Progenitor cell of endocrine pancreas (in vitro differentiated cells): ENCODE results near the gene BLOC1S6. TPM values are rescaled to one million over a fixed set of nuclear protein-coding genes. Genes with fewer than 3 reads are reported as not detected.

Source experiments
- DNase-seq: peaks from one replicate; pipeline ENCODE4 v3.0.0; 2021; ENCODE audit warnings: low spot score; ENCODE audit not compliant: unreplicated experiment
- H3K27ac Mint-ChIP-seq: 2 replicates; pipeline ENCODE4 v1.8.0; 2021; ENCODE audit warnings: mild to moderate bottlenecking, moderate library complexity, mixed read lengths
- H3K27me3 Mint-ChIP-seq: 2 replicates; pipeline ENCODE4 v1.8.0; 2021; ENCODE audit warnings: mixed read lengths
- H3K36me3 Mint-ChIP-seq: 2 replicates; pipeline ENCODE4 v1.8.0; 2022; ENCODE audit warnings: mixed read lengths; ENCODE audit not compliant: insufficient read depth
- H3K4me1 Mint-ChIP-seq: 2 replicates; pipeline ENCODE4 v1.8.0; 2021; ENCODE audit warnings: low read depth, mixed read lengths
- H3K4me3 Mint-ChIP-seq: 2 replicates; pipeline ENCODE4 v1.8.0; 2021; ENCODE audit warnings: low read depth, mild to moderate bottlenecking, moderate library complexity, mixed read lengths
- H3K9me3 Mint-ChIP-seq: 2 replicates; pipeline ENCODE4 v1.8.0; 2021; ENCODE audit warnings: low read depth, mixed read lengths
- total RNA-seq: library from RNA; stranded (reverse); gene quantifications from 2 replicates; pipeline ENCODE4 v1.2.1, GENCODE V29; 2021
- TF ChIP-seq, protein P1 (sequence below): fragments of 200-600 bp; sonication (generic); IDR thresholded peaks from one replicate; pipeline ENCODE4 v1.5.0; 2021; ENCODE audit warnings: antibody characterized with exemption, mild to moderate bottlenecking; ENCODE audit not compliant: unreplicated experiment

Gene BLOC1S6
- total RNA-seq, 1 donor from 2014 or later = 45.8 TPM

- Mint-ChIP-seq H3K9me3 (no peaks in the 10 kb centered on the region), H3K4me3 (peak overlapping the region; percentile 94), H3K4me1 (peaks cover 9% of the 10 kb centered on the region), H3K27me3 (peaks cover 42% of the 10 kb centered on the region), H3K27ac (peak overlapping the region; percentile 97), H3K36me3 (no peaks in the 10 kb centered on the region)
- TF ChIP-seq, protein P1, sequence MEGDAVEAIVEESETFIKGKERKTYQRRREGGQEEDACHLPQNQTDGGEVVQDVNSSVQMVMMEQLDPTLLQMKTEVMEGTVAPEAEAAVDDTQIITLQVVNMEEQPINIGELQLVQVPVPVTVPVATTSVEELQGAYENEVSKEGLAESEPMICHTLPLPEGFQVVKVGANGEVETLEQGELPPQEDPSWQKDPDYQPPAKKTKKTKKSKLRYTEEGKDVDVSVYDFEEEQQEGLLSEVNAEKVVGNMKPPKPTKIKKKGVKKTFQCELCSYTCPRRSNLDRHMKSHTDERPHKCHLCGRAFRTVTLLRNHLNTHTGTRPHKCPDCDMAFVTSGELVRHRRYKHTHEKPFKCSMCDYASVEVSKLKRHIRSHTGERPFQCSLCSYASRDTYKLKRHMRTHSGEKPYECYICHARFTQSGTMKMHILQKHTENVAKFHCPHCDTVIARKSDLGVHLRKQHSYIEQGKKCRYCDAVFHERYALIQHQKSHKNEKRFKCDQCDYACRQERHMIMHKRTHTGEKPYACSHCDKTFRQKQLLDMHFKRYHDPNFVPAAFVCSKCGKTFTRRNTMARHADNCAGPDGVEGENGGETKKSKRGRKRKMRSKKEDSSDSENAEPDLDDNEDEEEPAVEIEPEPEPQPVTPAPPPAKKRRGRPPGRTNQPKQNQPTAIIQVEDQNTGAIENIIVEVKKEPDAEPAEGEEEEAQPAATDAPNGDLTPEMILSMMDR = peak; percentile 67
- DNase-seq = peak; percentile 64
Observed at GRCh38 chr15:45635191-45635638, 48.0 kb downstream of the BLOC1S6 start.

GRCh38 chr15:45635763-45636292, 48.6 kb downstream of the BLOC1S6 start:
- no peak for DNase-seq
- TF ChIP-seq, protein P1 = no peak
- H3K27me3 Mint-ChIP-seq = peaks cover 36% of the 10 kb centered on the region

DNA sequence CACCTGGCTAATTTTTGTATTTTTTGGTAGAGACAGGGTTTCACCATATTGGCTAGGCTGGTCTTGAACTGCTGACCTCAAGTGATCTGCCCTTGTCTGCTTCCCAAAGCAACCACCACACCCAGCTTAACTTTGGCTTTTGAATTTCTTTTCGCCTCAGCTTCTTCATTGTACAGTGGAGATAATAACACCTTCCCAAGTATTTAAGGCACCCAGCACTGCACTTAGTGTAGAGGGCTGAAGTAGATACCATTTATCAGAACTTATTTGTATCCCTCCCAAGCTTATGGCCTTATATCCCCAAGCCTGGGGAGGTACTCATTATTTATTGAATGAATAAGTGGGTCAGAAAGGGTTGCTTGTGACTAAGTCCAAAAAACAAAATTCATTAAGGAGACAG, 50.0 kb downstream of the BLOC1S6 start:
- peaks cover 25% of the 10 kb centered on the region for H3K27me3 Mint-ChIP-seq
- H3K36me3 Mint-ChIP-seq = no peaks in the 10 kb centered on the region
- H3K4me1 Mint-ChIP-seq = peaks cover 28% of the 10 kb centered on the region
- no peak for DNase-seq
- TF ChIP-seq, protein P1 = no peak
- no peaks in the 10 kb centered on the region for H3K9me3 Mint-ChIP-seq
- H3K4me3 Mint-ChIP-seq = peak overlapping the region; percentile 38
- peak overlapping the region; percentile 17 for H3K27ac Mint-ChIP-seq

More at GRCh38 chr15:45635763-45636292, 48.6 kb downstream of the BLOC1S6 start:
- peak overlapping the region; percentile 94 for H3K4me3 Mint-ChIP-seq
- no peaks in the 10 kb centered on the region for H3K9me3 Mint-ChIP-seq
- H3K27ac Mint-ChIP-seq = peak overlapping the region; percentile 97
- H3K4me1 Mint-ChIP-seq = peaks cover 15% of the 10 kb centered on the region
- H3K36me3 Mint-ChIP-seq = no peaks in the 10 kb centered on the region

DNA sequence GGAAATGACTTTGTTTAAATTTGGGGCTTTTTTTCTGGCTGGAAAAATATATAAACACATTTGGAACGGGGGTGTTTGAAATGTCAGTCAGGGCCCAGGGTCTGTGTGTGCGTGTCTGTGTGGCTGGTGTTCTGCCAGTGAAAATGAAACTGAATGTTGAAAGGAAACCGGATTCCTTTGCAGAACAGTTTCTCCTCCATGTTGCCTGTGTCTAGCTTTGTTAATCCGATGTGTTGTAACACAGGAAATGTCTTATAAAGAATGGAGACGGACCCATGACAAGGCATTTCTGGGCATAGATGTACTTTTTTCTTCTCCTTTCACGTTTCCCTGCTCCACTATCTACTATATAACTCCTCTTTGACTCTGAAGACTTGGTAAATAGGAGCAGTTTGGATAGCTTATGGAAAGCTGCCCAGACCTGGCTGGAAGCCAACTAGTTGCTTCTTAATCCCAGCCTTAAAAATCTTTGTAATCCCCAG, 50.4 kb downstream of the BLOC1S6 start:
- peak overlapping the region; percentile 17 for H3K27ac Mint-ChIP-seq
- H3K4me3 Mint-ChIP-seq = peak overlapping the region; percentile 29
- H3K27me3 Mint-ChIP-seq = peaks cover 21% of the 10 kb centered on the region
- no peak for DNase-seq
- no peaks in the 10 kb centered on the region for H3K36me3 Mint-ChIP-seq
- peaks cover 32% of the 10 kb centered on the region for H3K4me1 Mint-ChIP-seq
- no peaks in the 10 kb centered on the region for H3K9me3 Mint-ChIP-seq
- TF ChIP-seq, protein P1 = no peak

DNA sequence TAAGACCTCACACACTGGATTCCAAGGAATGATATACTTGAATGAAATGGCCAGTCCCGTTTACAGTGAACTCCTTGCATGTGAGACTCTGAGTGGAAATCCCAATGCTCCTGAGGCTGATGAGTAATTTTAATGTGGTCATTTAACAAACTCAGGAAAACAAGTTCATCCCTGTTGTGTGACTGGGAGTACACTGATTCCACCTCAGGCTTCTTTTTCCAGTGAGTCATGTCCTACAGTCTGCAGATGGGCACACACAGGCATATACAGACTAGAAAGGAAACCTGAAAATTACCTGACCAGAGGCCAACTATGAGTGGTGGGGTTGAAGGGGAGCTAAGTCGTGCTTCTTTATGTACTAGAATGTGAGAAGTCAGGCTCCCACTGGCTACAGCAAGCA, 53.4 kb downstream of the BLOC1S6 start:
- no peak overlapping the region for H3K4me3 Mint-ChIP-seq
- no peaks in the 10 kb centered on the region for H3K36me3 Mint-ChIP-seq
- DNase-seq = no peak
- H3K27me3 Mint-ChIP-seq = peaks cover 21% of the 10 kb centered on the region
- no peaks in the 10 kb centered on the region for H3K9me3 Mint-ChIP-seq
- TF ChIP-seq, protein P1 = no peak
- H3K27ac Mint-ChIP-seq = peak overlapping the region; percentile 78
- H3K4me1 Mint-ChIP-seq = peaks cover 58% of the 10 kb centered on the region
